ENCODE data around the gene DSCAM. TPM values are rescaled to one million over a fixed set of nuclear protein-coding genes. Genes with fewer than 3 reads are reported as not detected.
"Not testable (repeated sequence)": the region's sequence is repeated elsewhere in the genome, so short reads cannot be mapped to it uniquely, and the experiment has no call there.

The DSCAM gene
- total RNA-seq, 1 donor from 2014 or later = not detected

DNA sequence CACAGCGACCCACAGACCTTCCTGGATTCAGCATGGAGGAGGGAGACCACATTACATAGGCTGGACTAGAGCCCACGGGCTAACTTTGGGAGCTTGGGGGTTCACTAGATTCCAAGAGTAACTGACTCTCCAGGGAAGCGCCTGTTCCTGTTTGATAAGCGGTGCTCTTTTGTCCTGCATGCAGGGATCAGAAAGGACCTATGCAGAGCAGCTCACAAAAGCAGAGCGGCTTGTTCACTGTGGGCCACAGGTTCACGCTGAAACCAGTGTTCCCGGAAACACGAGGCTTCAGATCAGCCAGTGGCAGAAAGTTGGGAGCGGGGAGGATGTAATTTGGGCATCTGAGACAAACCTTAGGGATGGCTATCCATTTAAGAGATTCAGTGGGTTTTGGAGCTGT, 575.8 kb downstream of the DSCAM start:
- no peak for DNase-seq (ENCODE audit: extremely low read depth, low read depth, low spot score)

DNA sequence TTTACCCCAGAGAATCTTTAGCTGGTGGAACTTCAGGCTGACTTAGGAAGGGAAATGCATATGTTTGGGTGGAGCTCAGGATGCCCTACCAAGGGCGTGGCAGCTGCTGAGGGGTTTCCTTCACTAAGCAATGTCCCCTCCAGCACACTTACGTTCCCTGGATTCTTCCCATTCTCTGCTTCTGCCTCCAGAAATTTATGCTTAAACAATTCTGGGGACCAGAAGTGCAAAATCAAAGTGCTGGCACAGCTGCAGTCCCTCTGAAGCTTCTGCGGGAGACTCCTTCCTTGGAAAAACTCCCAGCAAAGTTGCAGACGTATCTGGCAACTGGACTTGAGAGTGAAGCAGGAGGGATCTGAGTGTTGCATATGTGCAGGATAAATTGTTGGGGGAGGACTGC, 576.9 kb downstream of the DSCAM start:
- no peak for DNase-seq (ENCODE audit: extremely low read depth, low read depth, low spot score)

DNA sequence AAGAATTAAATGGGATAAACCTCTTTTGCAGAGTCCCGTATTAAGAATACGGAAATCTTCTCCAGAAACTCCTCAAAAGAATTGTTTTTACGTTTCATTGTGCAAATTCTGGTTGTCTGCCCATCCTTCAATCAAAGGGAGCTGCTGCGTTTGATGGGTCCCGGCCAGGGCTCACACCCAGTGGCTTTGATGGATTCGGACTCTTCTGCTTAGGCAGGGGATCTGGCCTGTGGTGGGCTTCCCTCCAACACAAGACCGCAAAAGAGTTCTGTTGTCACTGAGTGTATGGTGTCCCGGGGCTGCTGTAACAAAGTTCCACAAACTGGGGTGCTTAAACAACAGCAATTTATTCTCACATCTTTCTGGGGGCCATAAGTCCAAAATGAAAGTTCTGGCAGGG, 577.7 kb downstream of the DSCAM start:
- no peak for DNase-seq (ENCODE audit: extremely low read depth, low read depth, low spot score)

DNA sequence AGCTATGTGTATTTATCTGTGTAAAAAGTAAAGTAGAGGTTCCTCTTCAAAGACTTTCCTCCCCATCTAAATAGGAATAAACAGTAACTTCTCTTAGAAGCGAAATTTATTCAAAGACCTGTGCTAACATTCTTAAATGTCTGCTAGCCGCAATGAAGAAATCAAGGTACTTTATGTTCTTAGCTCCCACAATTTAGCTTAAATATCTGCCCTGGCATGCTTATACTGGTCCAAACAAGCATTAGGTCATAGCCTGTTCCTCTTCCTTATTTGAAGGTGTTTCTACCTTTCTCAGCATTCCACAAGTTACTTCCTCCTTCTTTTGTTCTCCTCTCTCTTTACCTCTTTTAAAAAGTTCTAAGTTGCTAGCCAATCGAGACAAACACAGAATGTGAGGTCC, 588.5 kb downstream of the DSCAM start:
- not testable (repeated sequence) for DNase-seq (ENCODE audit: extremely low read depth, low read depth, low spot score)

DNA sequence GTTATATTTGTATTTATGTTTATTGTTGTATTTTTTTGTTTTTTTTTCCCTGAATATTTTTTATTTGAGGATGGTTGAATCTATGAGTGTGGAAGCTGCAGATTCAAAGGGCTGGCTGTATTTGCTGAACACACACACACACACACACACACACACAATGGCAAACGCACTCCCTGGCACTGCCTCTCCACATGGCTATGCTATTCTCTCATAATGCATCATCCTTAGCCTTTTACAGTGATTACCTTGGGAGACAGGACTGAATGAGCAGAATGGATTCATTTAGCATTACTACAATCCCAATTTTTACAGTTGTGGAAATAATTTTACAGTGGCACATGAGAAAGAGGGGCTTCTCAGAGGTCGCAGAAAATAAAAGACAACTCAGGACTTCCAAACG, 589.6 kb downstream of the DSCAM start:
- DNase-seq (ENCODE audit: extremely low read depth, low read depth, low spot score) = no peak

DNA sequence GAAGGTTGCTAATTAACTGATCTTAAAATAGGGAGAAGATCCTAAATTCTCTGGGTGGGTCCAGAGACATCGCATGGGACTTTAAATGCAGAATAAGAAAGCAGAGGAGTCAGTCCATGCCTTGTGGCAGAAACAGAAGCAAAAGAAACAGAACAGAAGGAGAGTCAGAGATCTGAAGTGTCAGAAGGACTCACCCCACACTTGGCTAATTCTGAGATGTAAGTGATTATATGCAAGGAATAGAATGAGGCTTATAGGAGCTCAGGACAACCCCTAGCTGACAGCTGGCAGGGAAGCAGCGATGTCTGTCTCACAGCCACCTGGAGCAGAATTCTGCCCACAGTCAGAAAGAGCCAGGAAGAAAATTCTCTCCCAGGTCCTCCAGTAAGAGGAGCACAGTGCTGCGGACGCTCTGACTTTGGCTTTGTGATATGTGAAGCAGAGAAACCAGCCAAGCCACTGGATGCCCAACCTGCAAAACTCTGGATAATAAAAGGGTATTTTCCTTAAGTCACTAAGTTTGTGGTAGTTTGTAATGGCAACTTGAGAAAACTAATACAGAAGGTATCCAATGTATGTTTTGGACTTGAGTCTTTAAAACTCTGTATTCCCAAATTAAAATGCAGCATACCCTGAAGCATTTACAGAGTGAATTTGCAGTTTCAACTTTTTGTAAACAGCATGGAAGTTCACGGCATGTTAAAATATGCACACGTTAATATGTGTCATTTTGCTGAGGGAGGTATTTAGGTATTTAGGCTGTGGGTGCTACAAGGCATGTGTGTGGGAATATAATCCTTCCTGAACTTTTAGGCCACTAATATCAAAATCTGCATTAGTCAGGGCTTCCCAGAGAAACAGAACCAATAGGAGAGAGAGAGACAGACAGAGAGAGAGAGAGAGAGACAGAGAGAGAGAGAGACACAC, 591.2 kb downstream of the DSCAM start:
- no peak for DNase-seq (ENCODE audit: extremely low read depth, low read depth, low spot score)

DNA sequence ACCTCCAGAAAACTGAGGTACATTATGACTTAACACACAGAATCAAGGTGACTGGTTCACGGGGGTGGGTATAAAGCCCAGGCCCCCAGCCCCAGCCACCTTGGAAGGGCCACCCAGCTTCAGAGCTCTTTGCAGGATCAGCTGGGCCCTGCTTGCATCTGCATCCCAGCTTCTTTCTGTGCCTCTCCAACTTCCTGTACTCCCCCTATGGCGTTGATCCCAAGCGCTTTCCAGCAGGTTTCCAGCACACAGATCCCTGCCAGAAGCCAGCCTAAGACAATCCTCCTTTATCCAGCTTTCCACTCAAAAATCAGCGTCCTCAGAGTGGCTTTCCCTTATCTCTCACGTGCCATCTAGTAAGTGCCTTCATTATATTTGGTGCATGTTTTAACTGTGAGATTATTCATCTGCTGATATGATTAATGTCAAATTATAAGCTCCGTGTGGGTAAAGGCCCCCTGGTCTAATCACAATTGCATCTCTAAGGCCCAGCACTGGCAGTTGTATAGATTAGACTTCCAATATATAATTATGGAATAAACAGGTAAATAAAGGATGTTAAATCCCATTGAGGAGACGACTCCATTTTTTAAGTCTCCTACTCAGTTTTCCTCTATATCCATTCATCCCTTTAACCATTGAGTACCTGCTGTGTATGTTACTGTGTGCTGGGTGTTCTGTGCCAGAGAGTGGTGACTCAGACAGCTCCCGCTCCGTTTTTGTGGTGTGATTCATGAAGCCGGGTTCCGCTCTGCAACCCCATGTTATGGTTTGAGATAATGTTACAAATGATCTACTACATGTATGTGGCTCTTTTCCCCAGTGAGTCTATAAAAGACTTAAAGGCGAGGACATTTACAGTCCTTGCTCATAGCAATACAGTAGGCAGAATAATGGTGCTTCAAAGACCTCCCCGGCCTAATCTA, 592.2 kb downstream of the DSCAM start:
- DNase-seq (ENCODE audit: extremely low read depth, low read depth, low spot score) = no peak

DNA sequence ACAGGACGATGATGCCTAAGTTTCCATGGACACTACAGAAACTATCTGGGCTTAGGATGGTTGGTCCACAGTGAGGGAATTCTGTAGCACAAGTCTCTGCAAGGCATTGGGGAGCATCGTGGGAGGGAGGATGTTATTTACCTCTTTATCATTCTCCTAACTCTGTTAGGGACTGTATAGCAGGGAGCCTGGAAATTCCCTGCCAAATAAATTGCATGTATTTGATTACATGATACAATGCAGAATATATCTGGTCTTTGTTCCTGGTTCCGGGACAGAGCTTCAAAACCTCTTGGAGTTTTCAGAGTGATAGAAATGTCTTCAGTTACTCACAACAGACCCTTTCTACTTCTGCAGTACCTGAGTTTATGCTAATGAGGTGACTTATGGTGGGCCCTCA, 593.8 kb downstream of the DSCAM start:
- no peak for DNase-seq (ENCODE audit: extremely low read depth, low read depth, low spot score)

DNA sequence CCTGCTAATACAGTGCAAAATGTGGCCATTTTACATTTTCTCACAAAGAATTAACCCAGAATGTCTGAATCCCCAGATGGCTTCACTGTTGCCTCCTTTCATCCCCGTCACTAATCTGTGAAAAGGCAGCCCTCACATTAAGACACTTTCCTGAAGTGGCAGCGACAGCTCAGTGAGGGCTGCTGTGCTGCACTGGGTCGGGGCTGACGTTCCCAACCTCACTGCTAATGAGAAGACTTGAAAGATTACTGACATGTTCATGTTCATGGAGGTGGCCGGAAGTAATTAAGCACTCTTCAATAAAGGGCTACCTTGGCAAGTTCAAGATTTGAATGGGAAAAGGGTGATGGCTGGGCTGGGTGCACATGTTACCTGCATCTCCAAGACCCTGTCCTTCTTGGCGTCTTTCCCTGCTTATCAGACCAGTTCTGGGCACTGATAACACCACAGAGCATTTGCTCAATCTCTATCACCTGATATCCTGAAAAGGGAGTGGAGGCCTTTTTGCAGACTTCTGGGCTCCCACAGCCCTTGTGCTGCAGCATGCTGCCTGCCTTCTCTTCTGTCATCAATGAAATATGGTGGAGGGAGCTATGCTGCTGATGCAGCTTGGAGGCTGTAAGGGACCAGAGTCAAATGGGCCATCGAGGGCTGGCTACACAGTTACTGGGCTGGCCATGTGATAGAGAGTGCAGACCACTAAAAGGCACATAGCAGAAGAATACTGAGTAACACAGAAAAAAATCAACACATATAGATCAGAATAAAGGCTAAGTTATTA, 596.3 kb downstream of the DSCAM start:
- no peak for DNase-seq (ENCODE audit: extremely low read depth, low read depth, low spot score)

DNA sequence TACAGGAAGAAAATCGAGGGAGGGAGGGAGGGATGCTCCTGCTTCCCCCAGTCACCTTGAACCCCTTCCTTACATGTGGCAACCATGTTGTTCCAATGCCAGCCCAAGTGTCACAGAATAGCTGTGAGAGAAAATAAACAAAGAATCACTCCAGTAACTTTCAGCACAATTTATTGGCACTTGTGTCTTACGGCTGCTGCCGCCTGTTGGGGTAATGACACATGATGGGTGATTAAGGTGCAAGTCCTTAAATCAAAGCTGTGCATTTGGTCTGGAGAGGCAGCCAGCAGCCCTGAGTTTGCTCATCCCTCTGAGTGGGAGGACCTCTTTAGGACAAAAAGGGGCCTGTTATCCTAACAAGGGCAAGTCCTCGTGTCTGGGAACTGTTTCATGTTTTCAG, 602.0 kb downstream of the DSCAM start:
- no peak for DNase-seq (ENCODE audit: extremely low read depth, low read depth, low spot score)

DNA sequence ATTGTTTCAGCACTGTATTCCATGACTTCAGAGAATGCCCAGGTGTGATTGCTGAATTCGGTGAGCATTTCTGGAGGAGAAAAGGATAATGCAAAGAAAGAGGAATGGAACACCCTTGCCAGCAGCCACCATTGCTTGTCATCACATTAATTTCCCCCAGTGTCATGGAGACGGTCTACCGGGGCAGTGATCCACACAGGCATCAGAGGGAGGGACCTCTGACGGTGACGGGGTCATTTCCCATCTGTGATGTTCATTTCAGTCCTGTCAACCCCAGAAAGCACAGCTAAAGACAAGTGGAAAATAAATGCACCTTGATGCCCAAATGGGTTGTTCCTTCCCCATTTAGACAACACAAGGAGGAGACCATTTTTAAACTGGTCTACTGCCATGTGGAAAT, 603.3 kb downstream of the DSCAM start:
- DNase-seq (ENCODE audit: extremely low read depth, low read depth, low spot score) = no peak

DNA sequence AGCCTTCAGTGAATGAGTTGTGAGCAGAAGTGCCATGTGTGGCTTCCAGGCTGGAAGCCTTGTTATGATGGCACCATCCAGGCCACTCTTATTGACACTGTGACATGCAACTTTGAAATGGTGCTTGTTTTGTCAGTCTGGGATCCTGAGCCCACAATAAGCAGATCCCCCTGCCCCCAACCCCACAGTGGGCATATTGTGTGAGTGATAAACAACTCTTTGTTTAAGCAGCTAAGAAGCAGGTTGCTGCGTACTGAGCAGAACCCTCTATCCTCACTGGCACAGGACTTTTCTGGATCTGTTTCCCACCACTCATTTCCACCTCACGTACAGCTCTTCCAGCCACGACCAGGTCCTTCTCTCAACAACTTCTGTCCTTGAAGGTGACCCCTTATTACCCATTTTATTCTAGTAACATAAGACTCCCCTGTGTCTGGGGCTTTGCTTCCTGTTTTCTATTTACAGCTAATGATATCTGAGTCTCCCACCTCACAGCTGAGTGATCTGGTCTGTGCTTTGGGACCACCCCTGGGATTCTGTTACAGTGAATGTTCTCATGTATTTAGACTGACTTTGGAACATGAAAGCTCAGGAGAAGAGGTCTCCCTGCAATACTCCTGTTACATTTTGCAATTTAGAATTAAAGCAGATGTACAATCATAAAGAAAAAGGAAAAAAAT, 604.2 kb downstream of the DSCAM start:
- no peak for DNase-seq (ENCODE audit: extremely low read depth, low read depth, low spot score)

DNA sequence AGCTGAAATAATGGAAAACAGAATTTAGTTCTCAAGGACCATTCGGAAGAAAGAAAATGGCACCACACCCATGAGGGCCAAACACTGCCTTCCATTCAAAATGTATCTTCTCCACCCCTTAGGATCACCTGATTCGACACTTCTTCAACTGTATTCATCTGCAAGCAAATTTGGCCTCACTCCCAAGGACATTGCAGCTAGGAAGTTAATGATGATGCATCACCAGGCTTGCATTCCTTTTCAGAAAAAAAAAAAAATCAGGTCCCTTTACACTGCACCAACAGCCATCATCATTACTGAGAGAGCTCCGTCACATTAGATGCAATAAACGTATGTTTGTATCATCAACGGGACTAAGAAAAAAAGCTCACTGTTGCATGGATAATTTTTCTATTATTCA, 611.4 kb downstream of the DSCAM start:
- DNase-seq (ENCODE audit: extremely low read depth, low read depth, low spot score) = no peak

DNA sequence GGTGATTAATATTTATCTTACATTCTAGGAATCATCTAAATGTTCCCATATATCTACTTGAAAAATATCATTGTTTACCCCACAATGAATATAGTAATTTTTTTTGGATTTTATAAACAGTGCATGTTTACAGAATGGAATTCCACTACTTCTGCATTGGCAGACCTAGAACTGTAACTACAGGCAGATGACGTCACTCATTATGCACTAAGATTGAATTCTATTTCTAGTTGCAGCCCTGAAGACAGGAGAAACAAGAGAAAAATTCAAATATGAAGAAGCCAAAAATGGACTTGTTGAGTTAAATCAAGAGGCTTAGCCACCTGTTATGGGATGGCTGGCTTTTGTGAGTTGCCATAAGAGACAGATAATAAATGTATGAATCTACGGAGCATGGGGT, 615.0 kb downstream of the DSCAM start:
- no peak for DNase-seq (ENCODE audit: extremely low read depth, low read depth, low spot score)

DNA sequence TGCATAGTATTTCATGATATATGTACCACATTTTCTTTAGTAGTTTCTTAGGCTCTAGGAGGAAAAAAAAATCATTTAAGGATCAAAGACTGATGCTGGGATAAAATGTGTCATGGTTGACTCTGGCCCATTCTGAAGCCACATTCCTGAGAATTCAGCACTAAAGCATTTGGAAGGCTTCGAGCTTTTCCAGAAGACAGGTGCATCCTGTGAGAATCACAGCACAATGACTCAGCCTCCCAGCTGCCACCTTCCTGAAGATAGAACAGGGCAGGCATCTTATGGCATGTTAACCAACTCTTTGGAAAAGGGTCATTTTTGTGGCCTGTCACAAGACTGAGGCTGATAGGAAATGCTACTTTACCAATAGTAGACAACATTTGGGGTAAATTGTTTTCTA, 619.9 kb downstream of the DSCAM start:
- no peak for DNase-seq (ENCODE audit: extremely low read depth, low read depth, low spot score)

DNA sequence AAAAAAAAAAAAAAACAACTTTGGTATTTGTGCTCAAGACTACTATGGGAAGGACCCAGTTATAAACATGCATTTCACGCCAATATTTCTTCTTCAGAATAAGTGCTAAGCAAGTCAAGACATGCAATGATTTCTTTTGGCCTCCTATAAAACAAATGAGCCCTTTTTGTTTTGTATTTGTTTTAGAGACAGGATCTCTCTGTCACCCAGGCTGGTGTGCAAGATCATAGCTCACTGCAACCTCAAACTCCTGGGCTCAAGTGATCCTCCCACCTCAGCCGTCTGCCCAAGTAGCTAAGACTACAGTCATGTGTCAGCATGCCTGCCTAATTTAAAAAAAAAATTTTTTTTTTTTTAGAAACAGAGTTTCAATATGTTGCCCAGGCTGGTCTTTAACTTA, 631.0 kb downstream of the DSCAM start:
- DNase-seq (ENCODE audit: extremely low read depth, low read depth, low spot score) = no peak

DNA sequence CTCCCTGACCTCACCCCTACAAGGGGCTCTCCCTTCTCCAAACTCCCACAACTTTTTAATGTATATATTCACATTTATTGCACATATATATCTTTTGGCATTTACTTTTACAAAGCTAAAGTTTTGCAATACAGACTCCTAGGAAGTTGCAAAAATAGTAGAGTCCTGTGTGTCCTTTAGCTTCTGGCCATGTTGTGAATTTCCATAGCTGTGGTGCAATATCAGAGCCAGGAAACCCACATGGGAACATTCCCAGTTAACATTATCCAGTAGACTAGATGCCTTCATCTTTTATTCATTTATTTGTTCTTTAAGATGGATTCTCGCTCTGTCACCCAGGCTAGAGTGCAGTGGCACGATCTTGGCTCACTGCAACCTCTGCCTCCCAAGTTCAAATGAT, 636.7 kb downstream of the DSCAM start:
- DNase-seq (ENCODE audit: extremely low read depth, low read depth, low spot score) = no peak

DNA sequence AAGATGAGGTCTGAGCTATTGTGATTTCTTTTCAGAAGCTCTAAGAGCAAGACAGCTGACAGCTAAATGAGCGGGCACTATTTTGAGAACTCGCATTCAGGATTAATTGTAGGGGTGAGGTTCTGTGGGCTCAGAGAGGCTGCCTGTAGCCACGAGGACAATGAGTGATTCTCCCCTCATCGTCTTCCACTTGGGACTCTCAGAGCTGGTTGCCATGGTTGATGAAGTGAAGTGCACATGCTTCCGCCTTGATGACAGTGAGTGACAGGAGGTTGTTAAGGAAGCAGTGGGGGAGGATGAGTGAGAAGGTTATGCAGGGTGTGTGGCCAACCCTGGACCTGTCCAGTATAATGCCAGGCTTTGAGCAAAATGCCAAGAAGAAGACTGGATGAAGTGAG, 638.0 kb downstream of the DSCAM start:
- no peak for DNase-seq (ENCODE audit: extremely low read depth, low read depth, low spot score)

DNA sequence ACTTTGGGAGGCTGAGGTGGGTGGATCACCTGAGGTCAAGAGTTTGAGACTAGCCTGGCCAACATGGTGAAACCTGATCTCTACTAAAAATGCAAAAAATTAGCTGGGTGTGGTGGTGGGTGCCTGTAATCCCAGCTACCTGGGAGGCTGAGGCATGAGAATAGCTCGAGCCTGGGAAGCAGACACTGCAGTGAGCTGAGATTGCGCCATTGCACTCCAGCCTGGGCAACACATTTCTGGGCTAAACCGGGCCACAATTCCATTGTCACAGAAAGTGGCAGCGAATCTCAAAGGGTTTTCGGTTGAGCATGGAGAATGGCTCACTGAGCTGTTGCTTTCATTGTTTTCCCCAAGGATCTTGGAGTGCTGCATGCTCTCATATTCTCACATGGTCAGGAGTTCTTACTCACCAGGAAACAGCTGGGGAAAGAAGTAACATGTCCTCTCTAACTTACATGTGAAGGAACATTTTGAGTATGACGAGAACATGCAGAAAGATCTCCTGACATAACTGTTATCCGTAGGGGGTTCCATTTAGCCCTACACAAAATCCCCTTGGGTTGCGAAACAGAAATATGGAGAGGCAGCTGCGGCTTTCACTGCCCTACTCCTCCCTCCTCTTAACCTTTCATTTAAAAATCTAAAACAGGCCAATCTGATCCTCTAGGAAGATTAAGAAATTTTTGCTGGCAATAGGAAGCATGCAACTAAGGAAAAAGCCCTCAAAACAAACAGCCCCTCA, 638.6 kb downstream of the DSCAM start:
- no peak for DNase-seq (ENCODE audit: extremely low read depth, low read depth, low spot score)

DNA sequence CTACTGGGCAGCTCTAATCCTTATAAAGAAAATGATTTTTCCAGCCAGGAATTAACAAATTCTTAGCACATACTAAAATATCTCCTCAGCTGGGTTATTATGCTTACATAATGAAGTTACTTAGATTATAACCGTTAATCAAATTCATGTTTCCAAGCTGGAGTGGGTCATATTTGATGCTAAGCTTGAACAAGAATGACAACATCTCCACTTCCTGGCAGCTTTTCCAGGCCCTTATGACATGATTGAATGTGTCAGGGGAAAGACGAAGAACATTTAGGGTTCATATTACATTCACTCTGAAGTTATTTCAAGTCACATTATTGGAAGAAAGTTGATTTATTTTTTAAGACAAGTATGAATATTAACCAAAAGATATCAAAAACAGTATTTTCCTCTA, 646.0 kb downstream of the DSCAM start:
- DNase-seq (ENCODE audit: extremely low read depth, low read depth, low spot score) = no peak
